ENCODE results near the gene DNAAF5.
"Not testable (repeated sequence)": the region's sequence is repeated elsewhere in the genome, so short reads cannot be mapped to it uniquely, and the experiment has no call there.

The DNAAF5 gene

GRCh38 chr7:784971-785370 lies 58.5 kb downstream of the DNAAF5 start:
- no peak for DNase-seq

- DNase-seq = no peak
These were observed 58.9 kb downstream of the DNAAF5 start for GRCh38 chr7:785416-785815.

- DNase-seq = peak; percentile 76
These were observed 60.2 kb downstream of the DNAAF5 start for GRCh38 chr7:786472-787255.

GRCh38 chr7:787332-788240 lies 61.1 kb downstream of the DNAAF5 start:
- no peak for DNase-seq

- DNase-seq = no peak
These were observed 65.0 kb downstream of the DNAAF5 start for GRCh38 chr7:791519-791918.

- no peak for DNase-seq
These were observed 67.7 kb downstream of the DNAAF5 start for GRCh38 chr7:794207-794606.

GRCh38 chr7:794671-795329 lies 68.3 kb downstream of the DNAAF5 start:
- no peak for DNase-seq

GRCh38 chr7:796434-797169 lies 70.1 kb downstream of the DNAAF5 start:
- DNase-seq = not testable (repeated sequence)

GRCh38 chr7:798921-799470 lies 72.5 kb downstream of the DNAAF5 start:
- no peak for DNase-seq

GRCh38 chr7:800692-801091 lies 74.2 kb downstream of the DNAAF5 start:
- DNase-seq = no peak

GRCh38 chr7:801351-801750 lies 74.9 kb downstream of the DNAAF5 start:
- not testable (repeated sequence) for DNase-seq

GRCh38 chr7:801940-802381 lies 75.5 kb downstream of the DNAAF5 start:
- no peak for DNase-seq

- DNase-seq = no peak
These were observed 76.2 kb downstream of the DNAAF5 start for GRCh38 chr7:802500-803242.

- DNase-seq = no peak
These were observed 76.7 kb downstream of the DNAAF5 start for GRCh38 chr7:803243-803635.

- DNase-seq = not testable (repeated sequence)
These were observed 77.3 kb downstream of the DNAAF5 start for GRCh38 chr7:803796-804195.

GRCh38 chr7:805261-805660 lies 78.8 kb downstream of the DNAAF5 start:
- no peak for DNase-seq

- DNase-seq = no peak
These were observed 89.1 kb downstream of the DNAAF5 start for GRCh38 chr7:815284-816216.

- peak; percentile 96 for DNase-seq
These were observed 89.8 kb downstream of the DNAAF5 start for GRCh38 chr7:816300-816750.

GRCh38 chr7:816751-817671 lies 90.5 kb downstream of the DNAAF5 start:
- DNase-seq = peak; percentile 64
